Measurements from ENCODE around the gene SHFL.

SHFL gene

GRCh38 chr19:10083911-10084310 lies 2.2 kb upstream of the SHFL start:
- Mint-ChIP-seq H3K9me3 (no peaks in the 10 kb centered on the region), H3K36me3 (ENCODE audit: low read depth) (peaks cover 6% of the 10 kb centered on the region), H3K4me3 (peak overlapping the region in 2 of 3 experiments; percentile 41 to 56), H3K27ac (no peak overlapping the region), H3K4me1 (no peaks in the 10 kb centered on the region), H3K27me3 (ENCODE audit: low read depth) (peaks cover 34% of the 10 kb centered on the region)
- no peak for TF ChIP-seq CTCF (IDR thresholded peaks at IDR 0.05; ENCODE audit: unreplicated experiment in 3 of 3)

- H3K9me3 Mint-ChIP-seq: no peaks in the 10 kb centered on the region
Observed at GRCh38 chr19:10084803-10085202, 1.3 kb upstream of the SHFL start.

GRCh38 chr19:10086591-10087192 lies 575 bp downstream of the SHFL start:
- Mint-ChIP-seq H3K9me3 (peaks cover 3% of the 10 kb centered on the region), H3K36me3 (ENCODE audit: low read depth) (peaks cover 12% of the 10 kb centered on the region), H3K4me3 (peak overlapping the region; percentile 64 to 88 (median 73)), H3K27ac (no peak overlapping the region), H3K27me3 (ENCODE audit: low read depth) (peaks cover 34% of the 10 kb centered on the region), H3K4me1 (no peaks in the 10 kb centered on the region)
- TF ChIP-seq CTCF (IDR thresholded peaks at IDR 0.05; ENCODE audit: unreplicated experiment in 3 of 3): no peak

More at GRCh38 chr19:10084803-10085202, 1.3 kb upstream of the SHFL start:
- Mint-ChIP-seq H3K27ac (no peak overlapping the region), H3K4me1 (no peaks in the 10 kb centered on the region), H3K36me3 (ENCODE audit: low read depth) (peaks cover 6% of the 10 kb centered on the region), H3K4me3 (peak overlapping the region; percentile 87 to 91 (median 88)), H3K27me3 (ENCODE audit: low read depth) (peaks cover 34% of the 10 kb centered on the region)
- TF ChIP-seq CTCF (IDR thresholded peaks at IDR 0.05; ENCODE audit: unreplicated experiment in 3 of 3): no peak

GRCh38 chr19:10087296-10088061 lies 1.4 kb downstream of the SHFL start:
- no peak for TF ChIP-seq CTCF (IDR thresholded peaks at IDR 0.05; ENCODE audit: unreplicated experiment in 3 of 3)
- peak overlapping the region in 1 of 3 experiments; percentile 58 for H3K27ac Mint-ChIP-seq
- peaks cover 17% of the 10 kb centered on the region for H3K36me3 Mint-ChIP-seq (ENCODE audit: low read depth)
- peaks cover 3% of the 10 kb centered on the region for H3K9me3 Mint-ChIP-seq
- H3K4me3 Mint-ChIP-seq: peak overlapping the region; percentile 66 to 88 (median 73)
- no peaks in the 10 kb centered on the region for H3K4me1 Mint-ChIP-seq
- H3K27me3 Mint-ChIP-seq (ENCODE audit: low read depth): peaks cover 34% of the 10 kb centered on the region

GRCh38 chr19:10088949-10089554 lies 2.9 kb downstream of the SHFL start:
- no peak for TF ChIP-seq CTCF (IDR thresholded peaks at IDR 0.05; ENCODE audit: unreplicated experiment in 3 of 3)
- peaks cover 27% of the 10 kb centered on the region for H3K27me3 Mint-ChIP-seq (ENCODE audit: low read depth)
- peaks cover 7% of the 10 kb centered on the region for H3K9me3 Mint-ChIP-seq
- H3K27ac Mint-ChIP-seq: no peak overlapping the region
- no peaks in the 10 kb centered on the region for H3K4me1 Mint-ChIP-seq
- peaks cover 23% of the 10 kb centered on the region for H3K36me3 Mint-ChIP-seq (ENCODE audit: low read depth)
- H3K4me3 Mint-ChIP-seq: no peak overlapping the region

Data from nephron (organoid).